Fibroblast of lung (primary cell): ENCODE results near the gene SERINC4.

Experiments
- EZH2 ChIP-seq: IDR thresholded peaks from 2 replicates; pipeline ENCODE4 v1.5.1; 2012; ENCODE audit warnings: low read length, control low read depth, mild to moderate bottlenecking; ENCODE audit errors: missing control alignments
- TF ChIP-seq, protein P1 (sequence below), 2 donors: IDR thresholded peaks in 1 of 2; conservative IDR thresholded peaks in 1 of 2; 1 replicate in 1 of 2; 2 replicates in 1 of 2; pipeline ENCODE4 v1.5.1; 2011 to 2012; ENCODE audit warnings: low read length in 2 of 2, control low read depth in 1 of 2, inconsistent platforms in 1 of 2, low read depth in 1 of 2, mild to moderate bottlenecking in 1 of 2

DNA sequence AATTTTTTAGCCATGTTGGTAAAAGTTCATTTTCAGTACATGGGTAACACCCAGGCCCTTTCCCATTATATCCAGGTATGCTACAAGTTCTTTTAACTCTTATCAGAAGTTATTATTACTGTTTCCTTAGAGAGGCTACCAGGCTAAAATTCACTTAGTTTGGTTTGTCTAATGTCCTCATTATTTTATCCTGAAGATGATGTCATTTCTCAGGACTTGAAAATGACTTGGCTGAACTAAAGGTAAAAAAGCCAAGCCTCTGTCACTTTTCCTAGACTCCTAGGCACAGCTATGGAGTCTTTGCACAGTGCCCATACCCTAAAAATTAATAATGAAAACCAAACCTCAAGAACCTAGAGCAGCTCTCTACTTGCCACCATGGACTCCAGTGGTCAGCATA lies 27.4 kb downstream of the SERINC4 start:
- TF ChIP-seq, protein P1, sequence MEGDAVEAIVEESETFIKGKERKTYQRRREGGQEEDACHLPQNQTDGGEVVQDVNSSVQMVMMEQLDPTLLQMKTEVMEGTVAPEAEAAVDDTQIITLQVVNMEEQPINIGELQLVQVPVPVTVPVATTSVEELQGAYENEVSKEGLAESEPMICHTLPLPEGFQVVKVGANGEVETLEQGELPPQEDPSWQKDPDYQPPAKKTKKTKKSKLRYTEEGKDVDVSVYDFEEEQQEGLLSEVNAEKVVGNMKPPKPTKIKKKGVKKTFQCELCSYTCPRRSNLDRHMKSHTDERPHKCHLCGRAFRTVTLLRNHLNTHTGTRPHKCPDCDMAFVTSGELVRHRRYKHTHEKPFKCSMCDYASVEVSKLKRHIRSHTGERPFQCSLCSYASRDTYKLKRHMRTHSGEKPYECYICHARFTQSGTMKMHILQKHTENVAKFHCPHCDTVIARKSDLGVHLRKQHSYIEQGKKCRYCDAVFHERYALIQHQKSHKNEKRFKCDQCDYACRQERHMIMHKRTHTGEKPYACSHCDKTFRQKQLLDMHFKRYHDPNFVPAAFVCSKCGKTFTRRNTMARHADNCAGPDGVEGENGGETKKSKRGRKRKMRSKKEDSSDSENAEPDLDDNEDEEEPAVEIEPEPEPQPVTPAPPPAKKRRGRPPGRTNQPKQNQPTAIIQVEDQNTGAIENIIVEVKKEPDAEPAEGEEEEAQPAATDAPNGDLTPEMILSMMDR (conservative IDR thresholded peaks at IDR 0.05 in 1 of 2, IDR thresholded peaks at IDR 0.05 in 1 of 2; ENCODE audit: low read depth in 1 of 2, low read length in 2 of 2): no peak
- no peak for TF ChIP-seq EZH2
